H1 (cell line): ENCODE results near the gene SEC24C. TPM values are rescaled to one million over a fixed set of nuclear protein-coding genes. Genes with fewer than 3 reads are reported as not detected.

Experiments
- CTCF ChIA-PET: fragments of 300-600 bp; sonication (Branson Sonifier 250); formaldehyde crosslinking; loops from one replicate; lab custom pipeline; 2021; ENCODE audit not compliant: partially characterized antibody; lab: Charles Lee
- POLR2A ChIA-PET: fragments of 300-600 bp; sonication (Branson Sonifier 250); formaldehyde crosslinking; loops from one replicate; lab custom pipeline; 2021; ENCODE audit warnings: inconsistent platforms; ENCODE audit not compliant: partially characterized antibody; lab: Charles Lee
- DNase-seq, 2 experiments: peaks; one replicate each; pipeline versions ENCODE4 v3.0.0 to v3.0.0-alpha.2; 2010 to 2022; ENCODE audit warnings: low spot score in 2 of 2, low read depth in 1 of 2, mixed read lengths in 1 of 2
- FAIRE-seq: peaks from 2 replicates; lab custom pipeline; 2011; peaks lifted over from hg19 to GRCh38; lab: Jason Lieb, UNC
- H2AFZ ChIP-seq: 2 replicates; pipeline ENCODE4 v1.8.1; 2012; ENCODE audit warnings: low read length, inconsistent platforms
- H2AK5ac ChIP-seq: 2 replicates; pipeline ENCODE4 v1.6.1; 2013; ENCODE audit warnings: low read depth, low read length
- H2BK120ac ChIP-seq: replicated peaks from 2 replicates; pipeline ENCODE3; 2013; ENCODE audit warnings: low read depth, low read length, inconsistent platforms
- H2BK12ac ChIP-seq: 2 replicates; pipeline ENCODE4 v1.6.1; 2013; ENCODE audit warnings: low read depth, low read length
- H2BK15ac ChIP-seq: 2 replicates; pipeline ENCODE4 v1.6.1; 2013; ENCODE audit warnings: low read length
- H2BK20ac ChIP-seq: 2 replicates; pipeline ENCODE4 v1.6.1; 2013; ENCODE audit warnings: low read length
- H2BK5ac ChIP-seq: 2 replicates; pipeline ENCODE4 v1.6.1; 2013; ENCODE audit warnings: low read depth, low read length
- H3K14ac ChIP-seq: 2 replicates; pipeline ENCODE4 v1.6.1; 2013; ENCODE audit warnings: inconsistent platforms; ENCODE audit not compliant: insufficient read length
- H3K18ac ChIP-seq: 2 replicates; pipeline ENCODE4 v1.6.1; 2013; ENCODE audit warnings: low read length; ENCODE audit errors: extremely low read depth
- H3K23ac ChIP-seq: 2 replicates; pipeline ENCODE4 v1.6.1; 2013; ENCODE audit warnings: inconsistent platforms; ENCODE audit not compliant: insufficient read length
- H3K23me2 ChIP-seq: 2 replicates; pipeline ENCODE4 v1.6.1; 2013; ENCODE audit warnings: low read depth, low read length
- H3K27ac ChIP-seq: 2 replicates; pipeline ENCODE4 v1.6.1; 2011; ENCODE audit warnings: low read depth, low read length, inconsistent platforms
- H3K27me3 ChIP-seq, 4 experiments: replicated peaks in 1 of 4; 1 replicate in 1 of 4; 2 replicates in 3 of 4; pipeline versions ENCODE4 v1.6.1 to v1.8.1; 2011 to 2013; ENCODE audit warnings: low read length in 3 of 4, mild to moderate bottlenecking in 3 of 4, inconsistent platforms in 2 of 4, mixed read lengths in 2 of 4, moderate library complexity in 1 of 4; ENCODE audit not compliant: control insufficient read depth in 3 of 4, insufficient read depth in 3 of 4; ENCODE audit errors: extremely low read depth in 1 of 4
- H3K36me3 ChIP-seq, 4 experiments: 2 replicates each; pipeline versions ENCODE4 v1.6.1 to v1.8.1; 2011 to 2013; ENCODE audit warnings: mild to moderate bottlenecking in 4 of 4, low read length in 3 of 4, moderate library complexity in 2 of 4, control low read depth in 1 of 4, inconsistent platforms in 1 of 4; ENCODE audit not compliant: insufficient read depth in 4 of 4, control insufficient read depth in 2 of 4
- H3K4ac ChIP-seq: replicated peaks from 2 replicates; pipeline ENCODE3; 2013; ENCODE audit warnings: low read length, low read depth, mixed read lengths, inconsistent platforms; ENCODE audit not compliant: insufficient read length
- H3K4me1 ChIP-seq, 4 experiments: replicated peaks in 1 of 4; 1 replicate in 1 of 4; 2 replicates in 3 of 4; pipeline versions ENCODE4 v1.6.1 to v1.8.1; 2011 to 2013; ENCODE audit warnings: low read length in 3 of 4, inconsistent platforms in 2 of 4, mixed read lengths in 1 of 4; ENCODE audit not compliant: insufficient read depth in 4 of 4, control insufficient read depth in 3 of 4
- H3K4me2 ChIP-seq, 2 experiments: 2 replicates each; pipeline versions ENCODE4 v1.6.1 to v1.8.1; 2011 to 2013; ENCODE audit warnings: low read depth in 2 of 2, low read length in 2 of 2, control low read depth in 1 of 2, inconsistent platforms in 1 of 2, mild to moderate bottlenecking in 1 of 2; ENCODE audit not compliant: insufficient read depth in 1 of 2
- H3K4me3 ChIP-seq, 4 experiments: fragments of 200-600, 300-600 bp in 1 of 4; sonication (generic), shearing (Covaris generic), sonication (Bioruptor Twin) in 1 of 4; 2 replicates each; pipeline versions ENCODE4 v1.5.1 to v1.8.1; 2011 to 2016; ENCODE audit warnings: low read length in 4 of 4, low read depth in 3 of 4, control low read depth in 2 of 4, inconsistent platforms in 2 of 4, mild to moderate bottlenecking in 2 of 4, mixed read lengths in 1 of 4, moderate library complexity in 1 of 4; ENCODE audit not compliant: insufficient read depth in 2 of 4; ENCODE audit errors: extremely low read depth in 1 of 4
- H3K56ac ChIP-seq: replicated peaks from 2 replicates; pipeline ENCODE3; 2013; ENCODE audit warnings: low read depth, mild to moderate bottlenecking, mixed read lengths, low read length, inconsistent platforms; ENCODE audit not compliant: insufficient read length
- H3K79me1 ChIP-seq: 2 replicates; pipeline ENCODE4 v1.6.1; 2013; ENCODE audit warnings: low read depth, low read length, control low read depth
- H3K79me2 ChIP-seq, 2 experiments: 2 replicates each; pipeline versions ENCODE4 v1.6.1 to v1.8.1; 2012 to 2013; ENCODE audit warnings: low read length in 2 of 2, mild to moderate bottlenecking in 2 of 2, inconsistent platforms in 1 of 2; ENCODE audit not compliant: insufficient read depth in 2 of 2, control insufficient read depth in 1 of 2
- H3K9ac ChIP-seq, 4 experiments: replicated peaks in 1 of 4; 1 replicate in 1 of 4; 2 replicates in 3 of 4; pipeline versions ENCODE4 v1.6.1 to v1.8.1; 2011 to 2013; ENCODE audit warnings: low read depth in 3 of 4, low read length in 3 of 4, control low read depth in 2 of 4, mild to moderate bottlenecking in 2 of 4, moderate library complexity in 2 of 4, inconsistent platforms in 1 of 4; ENCODE audit errors: extremely low read depth in 1 of 4
- H3K9me3 ChIP-seq, 2 experiments: 2 replicates each; pipeline versions ENCODE4 v1.6.1 to v1.8.1; 2012 to 2013; ENCODE audit warnings: mild to moderate bottlenecking in 2 of 2, moderate library complexity in 2 of 2, control low read depth in 1 of 2, inconsistent platforms in 1 of 2, low read depth in 1 of 2, low read length in 1 of 2, mixed read lengths in 1 of 2; ENCODE audit not compliant: insufficient read depth in 2 of 2
- H4K20me1 ChIP-seq, 2 experiments: replicated peaks in 1 of 2; 2 replicates each; pipeline versions ENCODE3 to v1.8.1; 2011 to 2013; ENCODE audit warnings: inconsistent platforms in 2 of 2, low read length in 2 of 2, mild to moderate bottlenecking in 1 of 2; ENCODE audit not compliant: insufficient read depth in 2 of 2, control insufficient read depth in 1 of 2
- H4K5ac ChIP-seq: 2 replicates; pipeline ENCODE4 v1.6.1; 2013; ENCODE audit warnings: low read length, low read depth, mixed read lengths, inconsistent platforms; ENCODE audit not compliant: insufficient read length
- H4K8ac ChIP-seq: 2 replicates; pipeline ENCODE4 v1.8.0; 2013; ENCODE audit warnings: mild to moderate bottlenecking, moderate library complexity, low read length, inconsistent platforms; ENCODE audit not compliant: insufficient read depth; ENCODE audit errors: extremely low read depth
- H4K91ac ChIP-seq: replicated peaks from 2 replicates; pipeline ENCODE3; 2013; ENCODE audit warnings: low read length, mixed read lengths, inconsistent platforms; ENCODE audit not compliant: insufficient read length
- CHD2 ChIP-seq: IDR thresholded peaks from 2 replicates; pipeline ENCODE4 v1.6.1; 2012; ENCODE audit warnings: low read length, improper control_type of control experiment
- MAX ChIP-seq: IDR thresholded peaks from 2 replicates; pipeline ENCODE4 v1.6.1; 2012; ENCODE audit warnings: inconsistent platforms
- SIRT6 ChIP-seq: IDR thresholded peaks from one replicate; pipeline ENCODE4 v1.7.1; 2012; ENCODE audit warnings: low read length, inconsistent platforms
- WGBS, 2 experiments: shearing (Covaris generic) in 1 of 2; methylation state at CpG; one replicate each; pipeline versions ENCODE4 v1.1.6 to v1.1.7; 2013 to 2015; ENCODE audit warnings: low lambda C conversion rate in 2 of 2, mixed read lengths in 2 of 2, inconsistent platforms in 1 of 2, low coverage in 1 of 2, missing lambda C conversion rate in 1 of 2; ENCODE audit not compliant: insufficient replicate concordance in 2 of 2, insufficient coverage in 1 of 2, insufficient read length in 1 of 2; ENCODE audit errors: extremely low coverage in 1 of 2, missing lambda C conversion rate in 1 of 2; 5-methylcytosine and 5-hydroxymethylcytosine counted together
- polyA plus RNA-seq, 7 experiments: library from polyadenylated mRNA; depleted of rRNA in 3 of 7; stranded (reverse) in 5 of 7; unstranded in 2 of 7; fragments of >200 nt in 5 of 7; fragments of 200-250 nt in 2 of 7; gene quantifications; 1 replicate in 5 of 7; 2 replicates in 1 of 7; 4 replicates in 1 of 7; pipeline versions ENCODE4 v1.2.1 to v1.2.3, GENCODE V29; 2011 to 2013; ENCODE audit warnings: missing spikeins in 2 of 7, mixed read lengths in 2 of 7
- total RNA-seq: library from RNA; stranded (reverse); fragmentation: NEBNext Ultra II Directional; extraction: Animal tissue kit (Norgen Biotek cat#: 25700); gene quantifications from 2 replicates; pipeline ENCODE4 v1.2.1, GENCODE V29; 2021

SEC24C gene
- total and polyA plus RNA-seq, 2 of the 8 experiments (the other 6 are each of a cell fraction or from before 2014, with no cell fraction given): 63.2 to 67.4 TPM

DNA sequence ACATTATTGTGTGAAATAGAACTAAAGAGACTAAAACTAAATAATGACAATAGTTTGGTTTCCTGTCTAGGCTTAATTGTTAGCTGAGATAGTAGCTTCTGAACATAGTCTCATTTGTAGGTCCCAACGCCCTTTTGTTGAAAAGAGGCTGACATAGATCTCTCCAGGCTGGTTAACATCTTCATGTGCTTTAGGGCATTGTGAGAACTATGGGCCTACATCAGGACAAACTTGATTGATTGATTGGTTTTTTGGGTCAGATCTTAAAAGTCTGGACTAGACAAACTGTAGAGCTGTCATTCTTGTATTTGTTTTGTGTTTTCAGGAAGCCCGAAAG lies 38.5 kb downstream of the SEC24C start:
- WGBS, 2 experiments: 70% methylated on average over 2 of the region's 2 CpGs; no CpG with 5 or more reads in 1 of the 2 experiments
- no peak for FAIRE-seq
- POLR2A ChIA-PET: interaction anchor here (1.0 to 6.3 kb wide), 6 partner anchors 10 to 49 kb away, joined by 3 to 79 read pairs (median 4); a partner anchor contains a TSS

More for the DNA sequence above, 38.5 kb downstream of the SEC24C start:
- Histone ChIP-seq H4K20me1 (peaks cover 3 to 11% of the 10 kb centered on the region in 2 experiments), H3K27ac (peak overlapping the region; percentile 68; the same call in 1 of the 2 replicates), H3K4me1 (peaks cover 2 to 4% (median 3%) of the 10 kb centered on the region in 4 experiments; a peak in 5 of 7 replicates), H3K14ac (no peak overlapping the region), H3K79me1 (peaks cover 2% of the 10 kb centered on the region; the same call in 1 of the 2 replicates), H3K4me3 (peak overlapping the region; percentile 80 to 88 (median 84)), H2BK20ac (no peak overlapping the region), H2AK5ac (no peak overlapping the region), H3K23ac (no peak overlapping the region), H3K36me3 (peaks cover 0 to 21% (median 10%) of the 10 kb centered on the region in 4 experiments; a peak in 6 of 8 replicates), H3K56ac (no peak overlapping the region), H3K4me2 (peak overlapping the region; percentile 70 to 98), H3K23me2 (peaks cover 9% of the 10 kb centered on the region), H3K27me3 (no peaks in the 10 kb centered on the region), H3K4ac (no peak overlapping the region), H3K9ac (peak overlapping the region in 2 of 4 experiments; percentile 62 to 78; a peak in 2 of 7 replicates), H4K91ac (no peak overlapping the region), H2BK12ac (no peak overlapping the region), H2BK5ac (no peak overlapping the region), H3K9me3 (no peaks in the 10 kb centered on the region), H3K18ac (no peak overlapping the region), H2BK120ac (no peak overlapping the region), H2AFZ (no peak overlapping the region), H2BK15ac (no peak overlapping the region), H4K8ac (no peak overlapping the region), H4K5ac (no peak overlapping the region), H3K79me2 (peaks cover 6 to 45% of the 10 kb centered on the region in 2 experiments; a peak in 3 of 4 replicates)
- no peak for TF ChIP-seq MAX
- no peak for TF ChIP-seq SIRT6
- TF ChIP-seq CHD2: no peak
- DNase-seq: no peak
- CTCF ChIA-PET: interaction anchor here (1.5 to 3.8 kb wide), 2 partner anchors 10 to 36 kb away, joined by 3 to 13 read pairs; a partner anchor contains a TSS
